Amniotic epithelial cell (primary cell): ENCODE data around the gene SLC30A4.

ENCODE experiments used
- DNase-seq: peaks from one replicate; pipeline ENCODE4 v3.0.0-alpha.2; 2010; ENCODE audit warnings: low read depth

The SLC30A4 gene

GRCh38 chr15:45451265-45451664 lies 71.3 kb downstream of the SLC30A4 start:
- no peak for DNase-seq

- DNase-seq, result no peak
Observed at GRCh38 chr15:45449916-45450867, 72.4 kb downstream of the SLC30A4 start.

GRCh38 chr15:45449395-45449794 lies 73.2 kb downstream of the SLC30A4 start:
- no peak for DNase-seq

- no peak for DNase-seq
Observed at GRCh38 chr15:45448066-45448915, 74.3 kb downstream of the SLC30A4 start.

- no peak for DNase-seq
Observed at GRCh38 chr15:45443645-45444044, 78.9 kb downstream of the SLC30A4 start.

- DNase-seq, result peak; percentile 71
Observed at GRCh38 chr15:45442507-45443135, 79.9 kb downstream of the SLC30A4 start.

- no peak for DNase-seq
Observed at GRCh38 chr15:45441686-45442085, 80.9 kb downstream of the SLC30A4 start.

GRCh38 chr15:45441036-45441435 lies 81.5 kb downstream of the SLC30A4 start:
- DNase-seq, result no peak

- DNase-seq, result peak; percentile 18
Observed at GRCh38 chr15:45439521-45440260, 82.9 kb downstream of the SLC30A4 start.

- no peak for DNase-seq
Observed at GRCh38 chr15:45435124-45435903, 87.2 kb downstream of the SLC30A4 start.

- no peak for DNase-seq
Observed at GRCh38 chr15:45434078-45434567, 88.4 kb downstream of the SLC30A4 start.

GRCh38 chr15:45431511-45431910 lies 91.0 kb downstream of the SLC30A4 start:
- DNase-seq, result no peak

GRCh38 chr15:45429941-45430792 lies 92.4 kb downstream of the SLC30A4 start:
- DNase-seq, result peak; percentile 24
